EL (cell line): Measurements from ENCODE around the gene NFASC.

Experiments
- DNase-seq: peaks from one replicate; pipeline ENCODE4 v3.0.0-alpha.2; 2016

NFASC gene

GRCh38 chr1:205068457-205069040, 197.9 kb downstream of the NFASC start:
- no peak for DNase-seq

GRCh38 chr1:205069371-205070125, 198.9 kb downstream of the NFASC start:
- DNase-seq: no peak

- no peak for DNase-seq
These were observed 200.4 kb downstream of the NFASC start for GRCh38 chr1:205071028-205071409.

GRCh38 chr1:205071801-205072200, 201.1 kb downstream of the NFASC start:
- DNase-seq: no peak

GRCh38 chr1:205072286-205072685, 201.6 kb downstream of the NFASC start:
- DNase-seq: no peak
